Measurements from ENCODE around the gene VIPAS39.

VIPAS39 gene

GRCh38 chr14:77457522-77458248, at the start of gene VIPAS39, which contains the start of gene AHSA1:
TSS of gene VIPAS39 (minus strand) at chr14:77457601. CDS start at chr14:77454102, 3,499 bp downstream.
TSS of gene AHSA1 (plus strand) at chr14:77458093. CDS start at chr14:77458190, 97 bp downstream.
- peak; percentile 85 for DNase-seq (ENCODE audit: low spot score)

GRCh38 chr14:77505031-77505430, 47.6 kb upstream of the VIPAS39 start:
- DNase-seq (ENCODE audit: low spot score), result no peak

- no peak for DNase-seq (ENCODE audit: low spot score)
These were observed 45.7 kb upstream of the VIPAS39 start for GRCh38 chr14:77503138-77503537.

GRCh38 chr14:77502109-77502782, 44.8 kb upstream of the VIPAS39 start:
- DNase-seq (ENCODE audit: low spot score), result no peak

- DNase-seq (ENCODE audit: low spot score), result no peak
These were observed 41.7 kb upstream of the VIPAS39 start for GRCh38 chr14:77498984-77499527.

- peak; percentile 51 for DNase-seq (ENCODE audit: low spot score)
These were observed 40.9 kb upstream of the VIPAS39 start, which contains the start of gene ISM2 for GRCh38 chr14:77498120-77498979. TSS of gene ISM2 (minus strand) at chr14:77498816. CDS start at chr14:77498793, 23 bp downstream.

GRCh38 chr14:77495334-77495733, 37.9 kb upstream of the VIPAS39 start:
- no peak for DNase-seq (ENCODE audit: low spot score)

GRCh38 chr14:77491056-77491455, 33.7 kb upstream of the VIPAS39 start:
- DNase-seq (ENCODE audit: low spot score), result no peak

- no peak for DNase-seq (ENCODE audit: low spot score)
These were observed 33.1 kb upstream of the VIPAS39 start for GRCh38 chr14:77490347-77490986.

GRCh38 chr14:77489041-77489440, 31.6 kb upstream of the VIPAS39 start:
- no peak for DNase-seq (ENCODE audit: low spot score)

GRCh38 chr14:77488558-77488957, 31.2 kb upstream of the VIPAS39 start:
- no peak for DNase-seq (ENCODE audit: low spot score)

GRCh38 chr14:77485901-77486678, 28.7 kb upstream of the VIPAS39 start:
- DNase-seq (ENCODE audit: low spot score), result no peak

GRCh38 chr14:77485256-77485655, 27.9 kb upstream of the VIPAS39 start:
- no peak for DNase-seq (ENCODE audit: low spot score)

- DNase-seq (ENCODE audit: low spot score), result no peak
These were observed 25.0 kb upstream of the VIPAS39 start for GRCh38 chr14:77482422-77482821.

- DNase-seq (ENCODE audit: low spot score), result no peak
These were observed 21.4 kb upstream of the VIPAS39 start for GRCh38 chr14:77478796-77479195.

- DNase-seq (ENCODE audit: low spot score), result no peak
These were observed 20.6 kb upstream of the VIPAS39 start for GRCh38 chr14:77478029-77478428.

GRCh38 chr14:77475432-77476115, 18.2 kb upstream of the VIPAS39 start:
- no peak for DNase-seq (ENCODE audit: low spot score)

GRCh38 chr14:77474479-77475177, 17.2 kb upstream of the VIPAS39 start:
- DNase-seq (ENCODE audit: low spot score), result no peak

- DNase-seq (ENCODE audit: low spot score), result no peak
These were observed 16.5 kb upstream of the VIPAS39 start for GRCh38 chr14:77473921-77474320.

Measured in HuH-7 (cell line).